Germinal center (tissue), 1 donor: Measurements from ENCODE around the gene PRAC1.
A peak's percentile ranks its signal among the peaks of the same experiment; 100 is the strongest.

Experiments
- DNase-seq: peaks from one replicate; pipeline ENCODE4 v3.0.0; 2012; ENCODE audit warnings: mixed read lengths, low spot score

The PRAC1 gene

GRCh38 chr17:48704361-48705248, 17.7 kb downstream of the PRAC1 start:
- no peak for DNase-seq

GRCh38 chr17:48701864-48702532, 20.3 kb downstream of the PRAC1 start:
- DNase-seq: no peak

- no peak for DNase-seq
Measured at GRCh38 chr17:48693178-48693577, 29.1 kb downstream of the PRAC1 start.

- DNase-seq: no peak
Measured at GRCh38 chr17:48692049-48692448, 30.3 kb downstream of the PRAC1 start.

- no peak for DNase-seq
Measured at GRCh38 chr17:48690655-48691054, 31.7 kb downstream of the PRAC1 start.

- DNase-seq: no peak
Measured at GRCh38 chr17:48681609-48682008, 40.7 kb downstream of the PRAC1 start.

GRCh38 chr17:48679385-48680096, 42.8 kb downstream of the PRAC1 start:
- no peak for DNase-seq

- DNase-seq: peak; percentile 78
Measured at GRCh38 chr17:48678141-48678971, 44.0 kb downstream of the PRAC1 start.

GRCh38 chr17:48676963-48677558, 45.3 kb downstream of the PRAC1 start:
- no peak for DNase-seq

GRCh38 chr17:48672340-48672739, 50.0 kb downstream of the PRAC1 start:
- DNase-seq: no peak
